ENCODE results near the gene AMBP. TPM values are rescaled to one million over a fixed set of nuclear protein-coding genes. Genes with fewer than 3 reads are reported as not detected.

The AMBP gene
- polyA plus RNA-seq, 3 donors = 1.4 to 2.4 (median 1.7) TPM

DNA sequence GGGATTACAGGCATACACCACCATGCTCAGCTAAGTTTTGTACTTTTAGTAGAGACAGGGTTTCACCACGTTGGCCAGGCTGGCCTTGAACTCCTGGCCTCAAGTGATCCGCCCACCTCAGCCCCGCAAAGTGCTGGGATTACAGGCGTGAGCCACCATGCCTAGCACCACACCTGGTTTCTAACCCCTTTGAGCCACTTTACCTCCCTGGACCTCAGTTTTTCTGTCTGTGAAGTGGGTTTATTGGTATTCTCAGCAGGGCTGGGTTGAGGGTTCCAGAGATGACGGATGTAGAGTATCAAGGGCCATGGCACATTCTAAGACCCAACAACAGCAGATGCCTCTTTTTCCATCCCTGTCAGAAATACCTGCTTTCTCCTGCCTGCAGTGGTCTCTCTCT lies 38.6 kb downstream of the AMBP start:
- DNase-seq (ENCODE audit: extremely low read depth in 1 of 11, low read depth in 9 of 11, low spot score in 4 of 11) = no peak

GRCh38 chr9:114038724-114039313 lies 39.3 kb downstream of the AMBP start:
- no peak for DNase-seq (ENCODE audit: extremely low read depth in 1 of 11, low read depth in 9 of 11, low spot score in 4 of 11)

GRCh38 chr9:114037961-114038723 lies 40.0 kb downstream of the AMBP start:
- DNase-seq (ENCODE audit: extremely low read depth in 1 of 11, low read depth in 9 of 11, low spot score in 4 of 11) = peak in 10 of 11 donors; percentile 33 to 73 (median 52)

- DNase-seq (ENCODE audit: extremely low read depth in 1 of 11, low read depth in 9 of 11, low spot score in 4 of 11) = no peak
Observed at GRCh38 chr9:114037249-114037648, 40.9 kb downstream of the AMBP start.

GRCh38 chr9:114035845-114036801 lies 42.0 kb downstream of the AMBP start:
- DNase-seq (ENCODE audit: extremely low read depth in 1 of 11, low read depth in 9 of 11, low spot score in 4 of 11) = no peak

DNA sequence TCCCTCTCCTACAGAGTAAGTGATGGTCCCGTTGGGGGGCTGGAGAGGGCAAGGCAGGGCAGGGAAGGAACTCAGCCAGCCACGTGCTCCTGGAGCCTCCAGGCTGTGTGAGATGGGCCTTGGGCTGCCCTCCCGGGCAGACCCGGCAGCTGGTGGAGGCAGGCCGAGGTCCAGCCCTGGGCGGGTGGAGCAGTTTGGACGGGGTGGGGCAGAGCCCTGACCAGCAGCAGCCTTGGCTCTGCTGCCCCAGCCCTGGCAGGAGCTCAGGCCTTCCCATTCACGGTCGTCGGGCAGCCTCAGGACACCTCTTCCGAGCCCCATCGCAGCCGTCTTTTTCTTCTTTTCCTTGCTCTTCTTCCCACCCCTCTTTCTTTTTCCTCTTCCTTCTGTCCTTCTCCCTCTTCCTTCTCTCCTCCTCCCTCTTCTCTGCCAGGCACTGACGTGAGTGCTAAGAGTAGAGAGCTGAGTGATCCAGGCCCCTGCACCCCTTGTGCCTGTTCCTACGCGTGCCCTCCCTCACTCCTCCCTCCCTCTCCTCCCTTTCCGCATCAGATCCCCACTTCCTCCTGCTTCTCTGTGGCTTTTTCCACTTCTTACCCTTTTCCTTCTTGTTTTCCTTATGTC lies 42.8 kb downstream of the AMBP start:
- no peak for DNase-seq (ENCODE audit: extremely low read depth in 1 of 11, low read depth in 9 of 11, low spot score in 4 of 11)

DNA sequence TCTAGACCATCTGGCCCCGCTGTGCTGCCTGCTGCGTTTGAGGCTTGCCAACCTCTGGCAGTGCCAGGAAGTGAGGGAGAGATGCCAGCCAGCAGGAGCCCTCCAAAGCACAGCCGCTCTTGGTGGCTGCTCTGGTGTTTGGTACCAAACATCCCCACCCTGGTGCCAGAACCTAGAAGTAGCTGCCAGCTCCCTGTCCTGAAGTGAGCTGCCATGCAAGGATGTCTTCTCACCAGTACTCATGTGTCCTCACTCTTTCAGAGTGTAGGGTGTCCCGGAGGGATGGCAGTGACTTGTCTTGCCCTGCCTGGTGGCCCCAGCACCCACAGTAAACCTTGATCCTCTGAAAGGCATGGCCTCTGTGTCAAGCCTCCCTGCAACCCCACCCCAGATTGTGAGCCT lies 43.4 kb downstream of the AMBP start:
- DNase-seq (ENCODE audit: extremely low read depth in 1 of 11, low read depth in 9 of 11, low spot score in 4 of 11) = no peak

DNA sequence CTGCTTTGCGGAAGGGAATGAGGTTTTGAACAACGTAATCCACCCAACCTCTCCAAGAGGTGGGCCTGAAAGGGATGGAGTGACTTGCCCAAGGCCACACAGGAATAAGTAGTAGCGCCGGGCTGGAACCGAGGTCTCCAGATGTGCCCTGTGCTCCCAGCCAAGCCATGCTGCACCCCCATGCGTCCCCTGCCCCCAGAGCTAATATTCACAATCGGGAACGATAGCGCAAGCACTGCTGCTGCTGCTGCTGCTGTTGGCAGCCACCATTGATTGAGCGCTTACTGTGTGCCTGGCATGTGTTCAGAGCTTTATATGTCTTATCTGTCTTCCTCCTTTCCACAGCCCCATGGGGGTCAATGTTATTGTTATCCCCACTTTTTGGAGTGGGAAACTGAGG lies 43.9 kb downstream of the AMBP start:
- no peak for DNase-seq (ENCODE audit: extremely low read depth in 1 of 11, low read depth in 9 of 11, low spot score in 4 of 11)

DNA sequence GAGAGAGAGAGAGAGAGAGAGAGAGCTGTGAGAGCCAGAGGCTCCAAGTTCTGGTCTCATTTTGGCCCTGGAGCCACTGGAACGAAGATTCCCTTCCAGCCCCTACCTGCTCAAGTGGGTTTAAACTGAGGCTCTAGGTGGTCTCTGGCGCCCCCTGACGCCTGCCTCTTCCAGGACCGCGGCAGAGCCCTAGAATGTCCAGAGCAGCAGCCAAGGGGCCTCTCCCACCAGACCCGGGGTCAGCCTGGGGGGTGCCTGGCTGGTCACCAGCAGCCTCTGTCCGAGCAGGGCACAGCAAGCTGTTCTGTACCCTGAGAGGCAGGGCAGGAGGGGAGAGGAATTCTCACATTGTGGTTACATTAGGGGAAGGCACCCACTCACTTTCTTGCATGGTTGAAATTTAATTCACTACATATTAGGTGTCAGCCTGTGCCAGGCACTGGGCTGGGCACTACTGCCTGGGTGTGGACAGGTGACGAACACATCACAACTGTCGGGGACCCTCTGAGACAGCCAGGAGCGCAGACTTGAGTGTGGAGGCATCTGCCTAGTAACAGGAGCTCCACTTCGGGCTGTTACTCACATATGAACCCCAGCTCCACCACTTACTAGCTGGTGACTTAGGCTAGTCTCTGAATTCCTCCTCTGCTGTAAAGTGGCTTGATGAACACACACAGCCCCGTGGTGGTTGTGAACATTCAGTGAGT lies 44.5 kb downstream of the AMBP start:
- peak in 3 of 11 donors; percentile 17 to 24 (median 18) for DNase-seq (ENCODE audit: extremely low read depth in 1 of 11, low read depth in 9 of 11, low spot score in 4 of 11)

DNA sequence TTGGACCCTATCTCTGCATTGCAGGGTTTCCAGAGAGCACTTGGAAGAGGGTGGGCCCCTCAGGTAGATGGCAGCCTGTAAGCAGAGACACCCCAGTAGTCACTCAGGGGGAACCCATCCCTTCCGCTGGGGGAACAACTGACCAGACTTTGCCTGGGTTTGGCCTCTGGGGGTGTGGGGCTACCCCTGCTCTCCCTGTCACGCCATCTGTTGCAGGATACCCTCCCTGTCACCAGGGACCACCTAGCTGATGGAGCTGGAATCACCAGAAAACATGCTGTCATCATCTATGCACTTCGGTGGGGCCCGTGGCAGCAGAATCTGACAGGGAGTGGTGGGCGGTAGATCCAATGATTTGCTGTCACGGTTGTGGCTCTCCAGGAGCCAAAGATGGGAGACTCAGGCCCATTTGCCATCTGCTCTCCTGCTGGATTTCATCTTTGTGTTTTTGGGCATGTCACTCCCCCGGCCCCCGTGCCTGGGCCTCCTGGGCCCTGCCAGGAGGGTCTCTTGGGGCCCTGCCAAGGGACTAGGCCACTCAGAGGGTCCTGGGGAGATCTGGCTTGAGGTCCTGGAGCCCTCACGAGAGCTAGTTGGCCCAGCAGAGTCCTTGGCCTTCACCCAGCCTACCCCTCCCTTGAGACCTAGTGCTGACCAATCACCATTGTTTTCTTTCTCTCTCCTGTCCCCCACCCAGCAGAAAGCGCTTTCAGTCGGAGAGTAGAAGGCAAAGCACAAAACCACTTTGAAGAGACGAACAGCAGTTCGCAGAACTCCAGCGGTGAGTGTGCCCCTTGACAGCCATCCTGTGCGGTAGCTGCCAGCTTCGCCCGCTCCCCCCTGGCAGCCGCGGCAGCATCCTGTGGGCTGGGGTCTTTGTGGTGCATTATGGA lies 45.9 kb downstream of the AMBP start:
- DNase-seq (ENCODE audit: extremely low read depth in 1 of 11, low read depth in 9 of 11, low spot score in 4 of 11) = no peak

DNA sequence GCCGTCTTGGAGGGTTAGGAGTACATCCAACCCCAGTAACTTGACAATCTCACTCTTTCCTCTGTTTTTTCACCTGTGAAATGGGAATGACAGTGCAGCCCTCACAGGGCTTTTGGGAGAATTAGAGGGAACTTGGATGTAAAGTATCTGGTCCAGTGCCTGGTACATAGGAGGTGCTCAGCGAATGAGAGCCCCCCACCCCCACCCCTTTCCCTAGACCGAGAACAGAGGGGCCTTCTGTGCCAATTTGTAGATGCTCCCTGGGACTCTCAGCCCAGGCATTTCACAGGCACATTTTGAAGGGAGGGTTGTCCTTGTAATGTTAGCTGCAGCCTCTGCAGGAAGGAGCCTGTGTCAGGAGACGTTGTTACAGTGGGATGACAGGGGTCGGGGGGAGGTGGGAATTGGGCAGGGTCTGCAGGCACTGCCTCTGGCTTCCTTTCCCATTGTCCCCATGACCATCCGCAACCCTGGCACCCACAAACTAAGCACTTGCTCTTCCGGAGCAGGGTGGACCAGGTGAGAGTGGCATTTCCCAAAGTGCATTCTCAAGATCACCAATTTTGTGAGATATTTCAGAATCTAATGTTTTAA lies 47.0 kb downstream of the AMBP start:
- DNase-seq (ENCODE audit: extremely low read depth in 1 of 11, low read depth in 9 of 11, low spot score in 4 of 11) = no peak

DNA sequence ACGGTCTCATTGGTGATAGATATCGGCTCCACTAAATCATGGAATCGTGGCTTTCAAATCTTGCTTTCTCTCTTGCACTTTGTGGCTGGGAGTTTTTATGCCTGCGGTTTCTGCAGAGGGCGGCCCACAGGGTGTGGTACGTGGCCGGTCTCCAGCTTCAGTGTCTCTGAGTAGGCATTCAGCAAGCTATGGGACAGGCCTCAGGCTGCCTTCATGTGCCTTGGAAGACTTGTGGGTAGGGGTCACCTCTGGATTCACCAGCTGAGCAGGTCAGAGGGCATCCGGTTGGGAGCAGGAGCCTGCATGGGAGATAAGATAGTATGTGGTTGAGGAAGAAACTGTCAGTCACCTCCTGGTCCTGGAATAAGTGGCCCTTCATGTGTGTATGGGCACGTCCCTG lies 47.7 kb downstream of the AMBP start:
- DNase-seq (ENCODE audit: extremely low read depth in 1 of 11, low read depth in 9 of 11, low spot score in 4 of 11) = no peak

- no peak for DNase-seq (ENCODE audit: extremely low read depth in 1 of 11, low read depth in 9 of 11, low spot score in 4 of 11)
Observed at GRCh38 chr9:114029311-114030170, 48.6 kb downstream of the AMBP start.

- DNase-seq (ENCODE audit: extremely low read depth in 1 of 11, low read depth in 9 of 11, low spot score in 4 of 11) = no peak
Observed at GRCh38 chr9:114028646-114029045, 49.5 kb downstream of the AMBP start.

DNA sequence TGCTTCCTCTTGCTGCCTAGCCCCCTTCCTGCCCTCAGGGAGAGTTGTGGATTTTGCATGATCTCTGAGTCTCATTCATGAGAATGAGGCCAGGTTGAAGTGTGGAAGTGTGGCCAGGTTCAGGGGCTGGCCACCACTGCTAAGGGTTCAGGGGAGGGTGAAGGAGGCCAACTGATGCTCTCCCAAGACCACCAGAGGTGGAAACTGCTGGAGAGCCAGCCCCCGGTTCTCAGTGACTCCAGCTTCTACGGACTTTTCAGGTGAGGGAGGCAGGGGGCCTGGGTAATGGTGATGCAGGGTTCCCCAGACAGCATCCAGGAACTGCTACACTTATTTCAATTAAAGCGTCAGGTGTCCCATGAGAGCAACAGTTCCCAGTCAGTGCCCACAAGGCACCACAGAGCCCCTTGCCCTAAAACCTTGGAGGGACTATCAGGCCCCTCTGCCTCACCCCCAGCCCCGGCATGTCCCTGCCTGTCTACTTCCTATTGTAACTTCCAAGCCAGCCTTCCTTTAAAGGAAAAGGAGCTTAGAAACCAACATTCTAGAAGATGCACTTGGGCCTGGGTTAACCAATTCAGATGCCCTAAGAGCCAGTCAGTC lies 50.1 kb downstream of the AMBP start:
- no peak for DNase-seq (ENCODE audit: extremely low read depth in 1 of 11, low read depth in 9 of 11, low spot score in 4 of 11)

GRCh38 chr9:114027159-114027862 lies 50.8 kb downstream of the AMBP start:
- no peak for DNase-seq (ENCODE audit: extremely low read depth in 1 of 11, low read depth in 9 of 11, low spot score in 4 of 11)

All from renal cortex interstitium (tissue), 11 donors.